NCI-H345 (cell line): ENCODE results near the gene B9D1.
A peak's percentile ranks its signal among the peaks of the same experiment; 100 is the strongest.

Experiments used
- DNase-seq: peaks from one replicate; lab custom pipeline; 2025; lab: John Stamatoyannopoulos, UW

B9D1 gene, protein sequence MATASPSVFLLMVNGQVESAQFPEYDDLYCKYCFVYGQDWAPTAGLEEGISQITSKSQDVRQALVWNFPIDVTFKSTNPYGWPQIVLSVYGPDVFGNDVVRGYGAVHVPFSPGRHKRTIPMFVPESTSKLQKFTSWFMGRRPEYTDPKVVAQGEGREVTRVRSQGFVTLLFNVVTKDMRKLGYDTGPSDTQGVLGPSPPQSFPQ

GRCh38 chr17:19362277-19363113 is at the start of gene B9D1:
Gene B9D1, minus strand, starts transcription at chr17:19362723. Its CDS starts 154 bp downstream, at chr17:19362569.
- peak; percentile 84 for DNase-seq

- no peak for DNase-seq
These were observed 49.1 kb upstream of the B9D1 start for GRCh38 chr17:19411631-19412030.

GRCh38 chr17:19410875-19411620 is 48.5 kb upstream of the B9D1 start, which contains the start of gene RNF112:
Gene RNF112, plus strand, starts transcription at chr17:19411232. Its CDS starts 177 bp downstream, at chr17:19411409.
- DNase-seq = no peak

DNA sequence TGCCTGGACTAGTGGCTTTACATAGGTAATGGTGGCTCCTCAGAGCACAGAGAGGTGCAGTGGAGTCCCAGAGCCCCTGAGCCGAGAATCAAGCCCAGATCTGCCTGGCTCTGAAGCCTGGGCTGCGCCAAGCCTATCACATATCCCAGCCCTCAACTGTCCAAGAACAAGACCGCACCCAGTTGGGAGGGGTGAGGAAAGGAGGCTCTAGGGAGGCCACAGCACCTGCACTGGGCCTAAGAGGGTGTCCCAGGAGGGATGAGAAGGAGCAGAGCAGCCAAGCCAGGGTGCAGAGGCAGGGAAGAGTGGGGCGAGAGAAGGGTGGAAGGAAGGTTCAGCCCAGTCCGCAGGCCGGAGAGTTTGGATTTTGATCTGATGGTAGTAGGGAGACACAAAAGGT is 47.6 kb upstream of the B9D1 start:
- DNase-seq = no peak

DNA sequence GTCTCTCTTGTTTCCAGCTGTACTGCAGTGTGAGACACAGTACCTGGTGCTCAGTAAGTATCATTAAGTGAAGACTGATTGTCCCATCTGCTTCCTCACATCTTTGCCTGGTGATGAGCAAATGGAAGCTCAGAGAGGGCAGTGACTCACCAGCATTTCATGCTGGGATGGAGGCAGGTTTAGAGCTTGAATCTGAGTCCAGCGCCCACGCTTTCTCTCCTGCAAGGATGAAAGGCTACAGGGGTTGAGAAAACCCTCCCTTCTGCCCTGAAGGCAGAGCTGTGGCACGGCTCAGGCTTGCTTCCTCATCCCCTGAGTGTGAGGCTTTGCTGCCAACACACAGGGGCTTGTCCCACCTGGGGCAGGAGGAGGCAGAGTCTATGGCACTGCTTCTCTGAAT is 47.0 kb upstream of the B9D1 start:
- DNase-seq = no peak

- no peak for DNase-seq
These were observed 46.5 kb upstream of the B9D1 start for GRCh38 chr17:19409066-19409465.

DNA sequence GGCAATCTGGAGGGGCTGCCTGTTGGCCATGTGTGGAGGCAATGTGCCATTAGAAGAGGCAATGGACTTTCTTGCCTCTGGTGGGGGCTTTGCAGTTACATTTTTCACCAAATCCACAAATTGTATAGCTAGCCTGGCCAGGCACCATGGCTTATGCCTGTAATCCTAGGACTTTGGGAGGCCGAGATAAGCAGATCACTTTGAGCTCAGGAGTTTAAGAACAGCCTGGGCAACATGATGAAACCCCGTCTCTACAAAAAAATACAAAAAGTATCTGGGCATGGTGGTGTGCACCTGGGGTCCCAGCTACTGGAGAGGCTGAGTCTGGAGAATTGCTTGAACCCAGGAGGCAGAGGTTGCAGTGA is 45.8 kb upstream of the B9D1 start:
- DNase-seq = no peak

DNA sequence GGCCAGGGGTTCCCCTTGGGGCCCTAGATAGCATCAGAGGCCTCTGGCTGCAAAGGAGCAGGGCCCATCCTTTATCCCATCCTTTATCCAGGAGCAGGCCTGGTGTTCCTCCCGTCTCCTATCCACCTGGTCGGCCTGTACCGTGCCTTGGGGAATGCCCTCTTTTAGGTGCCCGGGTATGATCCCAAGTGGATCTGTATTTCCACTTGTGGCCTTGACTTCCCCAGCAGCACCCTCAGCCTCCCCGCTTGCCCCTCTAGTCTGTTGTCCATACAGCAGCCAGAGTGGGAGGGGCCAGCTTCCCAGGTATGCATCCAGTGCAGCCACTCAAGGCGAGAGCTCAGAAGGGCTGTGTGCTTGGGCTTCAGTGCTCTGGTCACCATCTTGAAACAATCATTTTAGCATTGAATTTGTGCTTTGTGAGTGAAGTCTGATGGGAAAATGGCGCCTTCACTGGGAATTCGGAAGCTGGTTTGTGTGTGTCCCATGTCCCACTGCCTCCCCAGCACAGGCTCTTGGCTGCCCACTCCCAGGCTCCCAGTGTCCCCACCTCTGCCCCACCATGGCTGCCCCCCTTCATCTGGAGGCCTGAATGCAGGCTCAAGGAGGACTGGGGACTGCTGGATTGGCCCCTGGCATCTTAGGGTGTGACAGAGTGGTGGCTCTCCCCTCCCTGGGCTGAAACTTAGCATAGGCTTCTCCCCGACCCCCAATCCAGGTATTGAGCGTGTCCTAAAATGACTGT is 45.2 kb upstream of the B9D1 start:
- DNase-seq = no peak

GRCh38 chr17:19405114-19405513 is 42.6 kb upstream of the B9D1 start:
- DNase-seq = no peak

DNA sequence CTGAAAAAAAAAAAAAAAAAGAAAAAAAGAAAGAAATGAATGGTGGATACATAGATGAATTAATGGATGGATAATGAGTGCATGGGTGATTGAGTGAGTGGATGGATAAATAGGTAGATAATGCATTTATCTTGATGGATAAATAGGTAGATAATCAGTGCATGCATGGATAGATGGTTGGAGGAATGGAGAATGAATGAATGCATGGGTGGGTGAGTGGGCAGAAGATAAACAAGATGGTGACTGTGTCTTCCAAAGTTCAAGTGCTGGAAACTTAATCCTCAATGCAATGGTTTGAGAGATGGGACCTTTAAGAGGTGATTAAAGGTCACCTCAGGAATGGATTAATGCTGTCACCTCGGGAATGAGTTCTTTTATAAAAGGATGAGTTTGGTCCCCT is 41.7 kb upstream of the B9D1 start:
- no peak for DNase-seq

DNA sequence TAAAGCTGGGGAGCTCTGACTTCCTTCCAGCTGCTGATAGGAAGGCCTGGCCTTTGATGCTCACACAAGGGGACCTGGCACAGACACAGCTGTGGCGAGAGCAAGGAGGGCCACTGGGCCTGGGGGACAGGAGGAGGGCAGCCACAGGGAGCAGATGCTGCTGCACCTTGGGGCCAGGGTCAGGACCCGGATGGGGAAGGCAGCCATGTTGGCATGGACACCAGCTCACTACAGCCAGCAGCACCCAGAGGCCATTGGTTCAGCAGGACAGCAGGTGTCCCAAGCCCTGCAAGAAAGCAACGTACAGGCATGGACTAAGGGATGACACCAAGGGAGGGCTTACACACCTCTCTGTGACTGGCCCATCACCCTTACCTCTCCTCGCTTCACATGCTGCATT is 40.5 kb upstream of the B9D1 start:
- DNase-seq = no peak

DNA sequence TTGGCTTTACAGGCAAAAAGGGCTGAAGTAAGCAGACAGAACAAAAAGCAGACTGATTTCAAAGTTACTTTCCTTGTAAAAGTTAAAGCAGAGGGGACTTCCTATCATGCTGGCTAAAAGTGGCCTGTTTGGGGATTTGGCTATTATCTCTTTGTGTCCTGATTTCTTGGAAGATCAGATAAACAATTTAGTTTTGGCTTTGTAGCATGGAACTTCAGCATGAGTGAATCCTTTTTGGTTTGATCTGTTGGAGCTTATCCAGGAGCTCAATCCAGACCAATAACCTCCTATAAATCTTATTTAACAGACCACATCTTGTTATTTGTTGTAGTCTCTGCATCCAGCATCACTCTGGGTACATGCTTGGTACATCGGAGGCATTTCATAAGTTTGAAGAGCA is 39.6 kb upstream of the B9D1 start:
- DNase-seq = no peak

DNA sequence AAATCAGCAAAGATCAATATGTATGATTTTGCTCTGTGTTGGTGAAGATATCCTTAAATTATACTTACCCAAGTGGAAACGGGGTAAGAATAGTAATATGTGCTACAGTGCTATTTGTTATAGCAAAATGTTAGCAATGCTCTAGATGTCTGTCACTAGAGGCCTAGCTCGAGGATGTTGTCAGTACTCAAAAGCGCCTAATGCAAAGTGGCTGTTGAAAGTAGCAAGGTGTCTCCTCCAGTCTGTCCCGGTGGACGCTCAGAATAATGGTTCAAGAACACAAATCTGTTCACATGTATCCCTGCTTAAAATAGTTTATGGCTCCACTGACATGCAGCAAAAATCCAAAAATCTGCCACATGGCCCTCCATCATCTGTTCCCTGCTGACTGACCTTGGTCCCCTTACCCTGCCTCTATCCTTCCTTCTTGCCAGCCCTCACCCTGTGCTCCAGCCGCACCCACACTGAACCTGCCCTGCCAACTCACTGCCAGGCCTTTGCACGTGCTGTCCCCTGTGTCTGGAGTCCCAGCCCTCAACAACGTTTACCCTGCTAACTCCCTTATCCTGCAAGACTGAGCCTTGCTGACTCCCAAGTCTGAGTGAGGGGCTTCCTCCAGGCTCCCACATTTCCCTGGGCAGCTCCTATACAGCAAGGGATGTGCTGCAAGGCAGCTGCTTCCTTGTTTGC is 38.9 kb upstream of the B9D1 start:
- DNase-seq = no peak

- DNase-seq = no peak
These were observed 37.4 kb upstream of the B9D1 start for GRCh38 chr17:19399750-19400450.

- peak; percentile 59 for DNase-seq
These were observed 36.0 kb upstream of the B9D1 start for GRCh38 chr17:19398301-19399181.

DNA sequence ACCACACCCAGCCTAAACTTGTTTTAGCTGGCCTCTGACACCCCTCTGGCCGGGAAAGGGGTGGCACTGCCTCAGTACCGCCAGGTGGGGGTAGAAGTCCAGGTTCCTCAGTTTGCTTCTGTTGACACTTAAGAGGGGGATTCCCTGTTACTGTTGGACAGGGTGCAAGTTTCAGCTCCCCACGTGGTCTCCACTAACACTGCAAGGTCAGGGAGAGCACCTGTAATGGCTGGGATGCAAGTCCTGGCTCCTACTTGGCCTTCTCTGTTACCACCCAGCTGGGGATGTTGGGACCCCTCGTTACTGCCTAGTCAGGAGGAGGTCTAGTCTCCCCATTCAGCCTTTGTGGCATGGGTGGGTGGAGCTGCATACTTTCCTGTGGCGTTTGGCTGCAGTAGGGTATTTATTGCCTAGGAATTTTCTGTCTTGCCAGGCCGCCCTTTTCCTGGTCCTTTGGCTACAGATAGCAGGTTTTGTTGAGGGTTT is 35.1 kb upstream of the B9D1 start:
- no peak for DNase-seq

DNA sequence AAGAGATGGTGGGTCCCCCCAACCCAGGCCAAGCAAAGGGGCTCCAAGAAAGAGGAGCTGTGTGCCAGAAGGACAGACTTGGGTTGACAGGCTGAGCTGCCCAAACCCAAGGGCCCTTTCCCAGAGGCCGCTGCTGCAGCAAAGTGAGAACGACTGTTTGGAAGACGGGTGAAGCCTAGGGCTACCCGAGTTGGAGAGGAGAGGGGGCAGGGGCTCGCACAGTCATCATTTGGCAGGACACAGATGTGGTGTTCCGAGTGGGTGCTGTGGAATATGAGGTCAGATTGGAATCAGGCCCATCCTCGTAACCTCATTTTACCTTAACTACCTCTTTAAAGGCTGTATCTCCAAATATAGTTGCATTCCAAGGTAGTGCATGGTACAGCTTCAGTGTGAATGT is 29.8 kb upstream of the B9D1 start:
- no peak for DNase-seq

DNA sequence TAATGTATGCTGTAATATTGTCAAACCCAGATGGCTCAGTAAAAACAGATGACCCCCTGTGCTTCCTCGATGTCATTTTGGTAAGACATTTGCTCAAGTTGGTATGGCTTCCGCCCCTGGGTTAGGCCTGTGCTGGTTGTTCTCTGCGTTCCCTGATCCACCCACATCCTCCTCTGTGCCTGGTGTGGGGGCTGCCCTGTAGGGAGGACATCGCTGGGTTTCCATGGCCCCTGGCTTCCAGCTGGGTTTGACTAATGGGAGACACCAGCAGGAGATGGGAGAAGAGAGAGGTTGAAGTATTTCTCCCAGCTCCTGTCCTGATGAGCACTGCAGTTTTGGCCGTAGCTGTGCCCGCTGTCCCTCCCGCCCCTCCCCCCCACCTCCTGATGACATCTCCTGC is 28.9 kb upstream of the B9D1 start:
- no peak for DNase-seq

GRCh38 chr17:19390951-19391350 is 28.4 kb upstream of the B9D1 start:
- no peak for DNase-seq
